BE2C (cell line): ENCODE measurements around the gene NAPA.

ENCODE experiments used
- DNase-seq: peaks from one replicate; pipeline ENCODE4 v3.0.0-alpha.2; 2020
- H3K27me3 ChIP-seq: fragments of 250-450 bp; sonication (Bioruptor Pico); 2 replicates; pipeline ENCODE4 v1.5.1; 2020; ENCODE audit warnings: mild to moderate bottlenecking
- H3K36me3 ChIP-seq: fragments of 250-450 bp; sonication (Bioruptor Pico); 2 replicates; pipeline ENCODE4 v1.5.1; 2020; ENCODE audit warnings: mild to moderate bottlenecking
- H3K4me1 ChIP-seq: fragments of 250-450 bp; sonication (Bioruptor Pico); 2 replicates; pipeline ENCODE4 v1.5.1; 2020
- H3K4me3 ChIP-seq: 2 replicates; pipeline ENCODE4 v1.5.1; 2011; ENCODE audit warnings: low read depth, low read length
- H3K9me3 ChIP-seq: fragments of 250-450 bp; sonication (Bioruptor Pico); 2 replicates; pipeline ENCODE4 v1.5.1; 2020
- TF ChIP-seq, protein P1 (sequence below): IDR thresholded peaks from 2 replicates; pipeline ENCODE4 v1.5.1; 2012; ENCODE audit warnings: mild to moderate bottlenecking, low read depth, low read length

Gene NAPA

DNA sequence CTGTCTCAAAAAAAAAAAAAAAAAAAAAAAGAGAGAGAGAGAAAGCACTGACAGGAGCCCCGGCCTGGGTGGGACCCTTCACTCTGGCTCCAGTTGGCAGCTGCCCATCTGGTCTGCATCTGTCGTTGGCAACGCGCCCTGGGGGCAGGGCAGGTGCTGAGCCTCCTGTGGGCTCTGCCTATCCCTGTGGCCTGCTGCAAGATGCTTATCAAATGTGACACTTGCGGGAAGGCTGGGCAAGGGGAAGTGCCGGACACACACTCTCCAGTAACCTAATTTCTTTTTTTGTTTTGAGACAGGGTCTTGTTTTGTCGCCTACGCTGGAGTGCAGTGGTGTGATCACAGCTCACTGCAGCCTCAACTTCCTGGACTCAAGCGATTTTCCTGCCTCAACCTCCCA, 20.1 kb downstream of the NAPA start:
- Histone ChIP-seq H3K9me3 (no peaks in the 10 kb centered on the region), H3K4me1 (peaks cover 34% of the 10 kb centered on the region), H3K36me3 (peaks cover 7% of the 10 kb centered on the region), H3K27me3 (no peaks in the 10 kb centered on the region), H3K4me3 (peak overlapping the region; percentile 17; the same call in 1 of the 2 replicates)
- TF ChIP-seq, protein P1, sequence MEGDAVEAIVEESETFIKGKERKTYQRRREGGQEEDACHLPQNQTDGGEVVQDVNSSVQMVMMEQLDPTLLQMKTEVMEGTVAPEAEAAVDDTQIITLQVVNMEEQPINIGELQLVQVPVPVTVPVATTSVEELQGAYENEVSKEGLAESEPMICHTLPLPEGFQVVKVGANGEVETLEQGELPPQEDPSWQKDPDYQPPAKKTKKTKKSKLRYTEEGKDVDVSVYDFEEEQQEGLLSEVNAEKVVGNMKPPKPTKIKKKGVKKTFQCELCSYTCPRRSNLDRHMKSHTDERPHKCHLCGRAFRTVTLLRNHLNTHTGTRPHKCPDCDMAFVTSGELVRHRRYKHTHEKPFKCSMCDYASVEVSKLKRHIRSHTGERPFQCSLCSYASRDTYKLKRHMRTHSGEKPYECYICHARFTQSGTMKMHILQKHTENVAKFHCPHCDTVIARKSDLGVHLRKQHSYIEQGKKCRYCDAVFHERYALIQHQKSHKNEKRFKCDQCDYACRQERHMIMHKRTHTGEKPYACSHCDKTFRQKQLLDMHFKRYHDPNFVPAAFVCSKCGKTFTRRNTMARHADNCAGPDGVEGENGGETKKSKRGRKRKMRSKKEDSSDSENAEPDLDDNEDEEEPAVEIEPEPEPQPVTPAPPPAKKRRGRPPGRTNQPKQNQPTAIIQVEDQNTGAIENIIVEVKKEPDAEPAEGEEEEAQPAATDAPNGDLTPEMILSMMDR, result no peak
- DNase-seq, result peak; percentile 94

DNA sequence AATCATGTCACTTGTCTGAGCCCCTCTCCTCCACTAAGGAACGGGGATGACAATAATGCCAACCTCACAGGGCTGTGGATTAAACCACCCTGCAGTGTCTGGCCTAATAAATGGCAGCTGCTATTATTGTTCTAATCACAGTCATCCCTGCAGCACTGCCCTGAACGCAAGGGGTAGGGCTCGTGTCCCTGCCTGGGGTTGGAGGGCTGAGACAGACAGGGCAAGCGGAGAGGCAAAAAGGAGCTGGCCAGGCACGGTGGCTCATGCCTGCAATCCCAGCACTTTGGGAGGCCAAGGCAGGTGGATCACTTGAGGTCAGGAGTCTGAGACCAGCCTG, 20.7 kb downstream of the NAPA start:
- H3K4me1 ChIP-seq, result peaks cover 34% of the 10 kb centered on the region
- no peak for DNase-seq
- H3K4me3 ChIP-seq, result no peak overlapping the region
- H3K9me3 ChIP-seq, result no peaks in the 10 kb centered on the region
- H3K27me3 ChIP-seq, result no peaks in the 10 kb centered on the region
- TF ChIP-seq, protein P1, result no peak
- peaks cover 12% of the 10 kb centered on the region for H3K36me3 ChIP-seq

DNA sequence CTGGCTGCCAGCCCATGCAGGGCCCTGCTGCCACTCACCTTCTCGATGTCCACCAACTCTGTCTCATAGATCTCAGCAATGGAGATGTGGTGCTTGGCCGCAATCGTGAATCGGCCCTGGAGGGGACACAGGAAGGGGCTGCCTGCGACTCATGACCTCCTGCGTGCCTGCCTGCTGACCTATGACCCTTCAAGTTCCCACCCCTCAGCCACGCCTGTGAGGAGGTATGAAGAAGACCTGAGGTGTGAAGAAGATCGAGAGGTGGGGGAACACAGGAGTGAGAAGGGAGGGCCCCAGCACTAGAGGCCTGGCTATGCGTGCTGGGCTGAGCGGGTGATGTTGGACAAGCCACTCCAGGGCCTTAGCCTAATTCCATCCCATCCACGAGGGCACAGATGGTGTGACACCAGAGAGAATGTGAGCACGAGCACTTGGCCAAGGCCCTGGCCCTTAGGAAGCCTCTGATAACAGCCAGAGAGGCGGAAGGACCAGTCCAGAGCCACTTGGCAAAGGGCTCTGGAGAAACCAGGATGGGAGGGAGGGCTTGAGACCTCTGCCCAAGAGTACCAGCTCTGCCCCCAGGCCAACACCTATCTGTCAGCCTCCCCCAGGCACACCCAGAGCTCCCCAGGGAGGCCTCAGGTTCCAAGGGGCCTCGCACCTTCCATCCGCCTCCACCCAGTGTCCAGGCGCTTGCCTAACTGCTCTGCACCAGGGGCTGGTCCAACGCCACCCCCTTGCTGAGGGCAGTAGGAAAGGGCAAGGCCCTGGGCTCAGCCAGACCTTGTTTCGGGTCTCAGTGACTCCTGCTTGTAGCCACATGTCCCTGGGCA, 21.3 kb downstream of the NAPA start:
- DNase-seq, result no peak
- no peaks in the 10 kb centered on the region for H3K9me3 ChIP-seq
- H3K36me3 ChIP-seq, result peaks cover 12% of the 10 kb centered on the region
- H3K27me3 ChIP-seq, result no peaks in the 10 kb centered on the region
- H3K4me1 ChIP-seq, result peaks cover 34% of the 10 kb centered on the region
- no peak overlapping the region for H3K4me3 ChIP-seq
- TF ChIP-seq, protein P1, result no peak

DNA sequence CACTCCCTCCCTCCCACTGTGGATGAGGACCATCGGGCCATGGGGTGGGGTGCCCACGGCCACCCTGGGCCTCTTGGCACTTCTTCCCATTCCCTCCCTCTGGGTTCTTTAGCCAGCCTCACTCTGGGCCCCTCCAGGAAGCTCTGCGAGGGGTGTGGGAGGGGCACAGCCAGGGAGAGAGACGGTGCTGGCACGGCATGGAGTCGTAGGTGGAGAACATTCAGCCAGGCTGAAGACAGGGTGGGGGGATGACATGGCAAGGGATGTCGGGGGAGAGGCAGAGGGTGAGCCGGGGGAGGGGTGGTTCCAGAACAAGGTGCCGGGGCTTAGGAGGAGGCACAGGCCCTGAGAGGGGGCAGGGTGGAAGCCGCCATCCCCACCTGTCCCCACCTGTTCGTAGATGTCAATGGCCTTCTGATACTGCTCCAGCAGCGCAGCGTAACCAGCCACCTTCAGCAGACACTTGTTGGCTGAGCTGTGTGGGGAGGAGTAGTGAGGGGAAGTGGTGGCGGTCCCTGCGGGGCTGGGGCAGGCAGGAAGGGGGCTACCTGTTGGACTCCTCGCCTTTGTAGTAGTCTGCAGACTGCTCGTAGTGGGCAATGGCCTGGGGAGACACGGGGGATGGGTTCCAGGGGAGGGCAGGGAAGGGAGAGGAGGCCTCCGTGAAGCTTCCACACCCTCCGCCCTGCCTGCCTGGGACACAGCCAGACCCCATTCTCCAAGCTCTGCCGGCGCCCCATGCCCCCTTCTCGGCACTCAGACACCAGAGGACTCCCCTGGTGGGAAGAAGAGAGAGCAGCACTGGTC, 22.1 kb downstream of the NAPA start:
- DNase-seq, result no peak
- H3K36me3 ChIP-seq, result peaks cover 9% of the 10 kb centered on the region
- H3K4me1 ChIP-seq, result peaks cover 32% of the 10 kb centered on the region
- no peak overlapping the region for H3K4me3 ChIP-seq
- H3K27me3 ChIP-seq, result no peaks in the 10 kb centered on the region
- no peaks in the 10 kb centered on the region for H3K9me3 ChIP-seq
- TF ChIP-seq, protein P1, result no peak

DNA sequence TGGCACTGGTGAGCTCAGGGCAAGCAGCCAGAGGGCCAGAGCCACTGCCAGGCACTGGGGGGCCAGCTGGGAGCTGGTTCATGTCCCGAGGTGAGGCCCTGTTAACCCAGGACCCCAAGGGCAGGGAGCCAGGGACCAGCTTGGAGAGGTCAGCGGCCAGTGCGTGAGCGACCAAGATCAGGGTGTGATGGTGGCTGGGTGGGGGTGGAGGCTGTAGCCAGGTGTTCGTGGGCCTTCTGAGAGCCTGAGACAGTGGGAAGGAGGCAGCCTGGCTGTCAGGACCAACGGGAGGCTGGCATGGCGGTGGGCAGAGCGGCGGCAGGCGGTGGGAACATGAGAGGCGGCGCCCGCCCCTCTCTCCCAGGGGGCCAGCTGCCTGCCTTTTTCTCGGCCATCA, 22.7 kb downstream of the NAPA start:
- H3K4me3 ChIP-seq, result no peak overlapping the region
- no peaks in the 10 kb centered on the region for H3K9me3 ChIP-seq
- no peaks in the 10 kb centered on the region for H3K27me3 ChIP-seq
- DNase-seq, result no peak
- H3K4me1 ChIP-seq, result peaks cover 25% of the 10 kb centered on the region
- H3K36me3 ChIP-seq, result peaks cover 9% of the 10 kb centered on the region
- TF ChIP-seq, protein P1, result no peak
